GM19240 (cell line): ENCODE measurements around the gene CDC73.
"Not testable (repeated sequence)": the region's sequence is repeated elsewhere in the genome, so short reads cannot be mapped to it uniquely, and the experiment has no call there.

Experiments used
- DNase-seq: peaks from one replicate; pipeline ENCODE4 v3.0.0; 2011; ENCODE audit warnings: low spot score; ENCODE audit not compliant: insufficient read length

Gene CDC73

GRCh38 chr1:193113992-193114332, 7.9 kb upstream of the CDC73 start:
- no peak for DNase-seq

GRCh38 chr1:193114485-193115095, 7.2 kb upstream of the CDC73 start:
- DNase-seq: no peak

- no peak for DNase-seq
Measured at GRCh38 chr1:193115629-193116227, 6.1 kb upstream of the CDC73 start.

DNA sequence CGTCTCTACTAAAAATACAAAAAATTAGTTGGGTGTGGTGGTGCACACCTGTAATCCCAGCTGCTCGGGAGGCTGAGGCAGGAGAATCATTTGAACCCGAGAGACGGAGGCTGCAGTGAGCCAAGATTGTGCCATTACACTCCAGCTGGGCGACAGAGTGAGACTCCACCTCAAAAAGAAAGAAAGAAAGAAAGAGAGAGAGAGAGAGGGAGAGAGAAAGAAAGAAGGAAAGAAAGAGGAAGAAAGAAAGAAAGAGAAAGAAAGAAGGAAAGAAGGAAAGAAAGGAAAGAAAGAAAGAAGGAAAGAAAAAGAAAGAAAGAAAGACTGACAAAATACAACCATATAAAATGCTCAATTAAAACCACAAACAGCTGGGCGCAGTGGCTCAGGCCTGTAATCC, 4.7 kb upstream of the CDC73 start:
- not testable (repeated sequence) for DNase-seq

- DNase-seq: no peak
Measured at GRCh38 chr1:193118194-193118593, 3.6 kb upstream of the CDC73 start.

GRCh38 chr1:193118803-193119730, 2.8 kb upstream of the CDC73 start:
- DNase-seq: no peak

- DNase-seq: no peak
Measured at GRCh38 chr1:193120604-193121166, 1.1 kb upstream of the CDC73 start.

DNA sequence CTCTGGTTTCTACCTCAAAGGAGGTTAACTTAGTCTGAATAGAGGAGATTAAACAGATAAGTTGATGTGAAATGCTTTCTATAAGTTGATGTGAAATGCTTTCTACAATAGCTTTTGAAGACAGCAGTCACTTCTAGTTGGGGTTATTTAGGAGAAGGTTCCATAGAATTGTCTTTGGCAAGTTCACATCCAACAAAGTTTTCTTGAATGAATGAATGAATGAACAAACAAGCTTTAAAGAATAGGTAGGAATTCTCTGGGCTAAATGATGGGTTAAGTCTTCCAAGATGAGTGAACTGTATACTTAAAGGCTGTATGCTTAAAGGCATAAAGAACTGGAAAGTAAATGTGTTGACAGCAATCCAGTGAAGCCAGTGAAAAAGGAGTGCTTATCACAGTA, 1.9 kb downstream of the CDC73 start:
- DNase-seq: no peak

- DNase-seq: no peak
Measured at GRCh38 chr1:193125369-193125768, 3.5 kb downstream of the CDC73 start.

DNA sequence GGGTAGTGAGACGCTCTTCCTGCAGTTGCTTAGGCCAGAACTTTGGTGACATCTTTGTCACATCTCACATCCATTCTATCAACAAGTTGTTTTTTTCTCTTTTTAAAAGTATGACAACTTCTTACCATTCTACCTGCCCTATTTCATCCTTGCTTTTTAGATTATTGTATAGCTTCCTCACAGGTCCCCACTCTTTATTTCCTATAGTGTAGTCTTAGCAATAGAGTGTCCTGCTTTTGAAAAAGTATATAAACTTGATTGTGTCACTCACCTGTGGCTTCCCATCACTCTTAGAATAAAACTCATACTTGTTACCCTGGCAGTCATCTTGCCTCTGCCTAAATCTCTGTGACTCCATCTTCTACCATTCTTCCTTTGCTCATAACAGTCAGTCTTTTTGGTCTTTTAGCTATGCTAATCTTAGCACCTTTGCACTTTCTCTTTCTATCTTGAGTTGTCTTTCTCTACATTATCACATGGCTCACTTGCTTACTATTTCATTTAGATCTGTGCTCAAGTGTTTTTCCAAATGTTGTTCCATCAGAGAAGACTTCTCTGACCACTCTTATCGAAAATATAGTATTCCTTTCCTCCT, 9.5 kb downstream of the CDC73 start:
- no peak for DNase-seq

DNA sequence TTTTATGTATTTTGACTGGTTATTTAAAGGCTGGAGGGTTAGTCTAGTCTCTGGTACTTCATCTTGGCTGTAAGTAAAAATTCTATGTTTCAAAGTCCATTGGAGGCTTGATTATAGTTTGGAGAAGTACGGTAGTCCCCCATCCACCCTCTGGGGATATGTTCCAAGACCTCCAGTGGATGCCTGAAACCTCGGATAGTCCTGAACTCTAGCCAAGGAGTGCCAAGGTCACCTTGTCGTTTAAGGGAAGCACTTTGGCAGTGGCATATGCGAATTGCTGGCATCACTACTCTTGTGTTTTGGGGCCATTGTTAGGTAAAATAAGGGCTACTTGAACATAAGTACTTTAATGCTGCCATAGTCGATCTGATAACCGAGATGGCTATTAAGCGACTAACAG, 18.4 kb downstream of the CDC73 start:
- DNase-seq: no peak

DNA sequence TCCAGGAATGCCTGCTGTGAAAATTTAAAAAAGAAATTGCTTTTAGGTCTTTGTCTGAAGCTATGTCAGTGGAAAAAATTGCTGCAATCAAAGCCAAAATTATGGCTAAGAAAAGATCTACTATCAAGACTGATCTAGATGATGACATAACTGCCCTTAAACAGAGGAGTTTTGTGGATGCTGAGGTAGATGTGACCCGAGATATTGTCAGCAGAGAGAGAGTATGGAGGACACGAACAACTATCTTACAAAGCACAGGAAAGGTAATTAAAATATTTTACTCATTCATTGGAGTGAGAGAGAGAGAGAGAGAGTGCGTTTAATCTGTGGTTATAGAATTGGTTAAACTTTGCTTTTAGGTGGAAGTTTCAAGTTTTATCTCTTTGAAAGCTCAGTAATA, 20.0 kb downstream of the CDC73 start:
- DNase-seq: no peak

DNA sequence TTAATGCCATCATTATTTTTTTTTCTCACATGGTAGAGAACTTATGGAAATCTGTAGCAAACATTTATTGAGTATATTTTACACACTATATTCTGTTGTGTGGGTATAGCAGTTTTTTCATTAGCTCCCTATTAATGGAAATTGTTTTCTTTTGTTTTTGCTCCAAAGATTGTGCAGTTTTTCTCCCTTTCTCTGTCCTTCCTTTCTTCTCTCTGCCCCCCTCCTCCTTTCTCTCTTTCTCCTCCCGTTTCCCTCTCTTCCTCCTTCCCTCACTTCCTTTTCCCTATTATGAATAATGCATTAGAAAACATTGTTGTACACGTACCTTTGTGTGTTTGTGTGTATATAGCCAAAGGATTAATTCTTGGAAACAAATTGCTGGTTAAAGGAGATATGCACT, 20.6 kb downstream of the CDC73 start:
- DNase-seq: no peak

DNA sequence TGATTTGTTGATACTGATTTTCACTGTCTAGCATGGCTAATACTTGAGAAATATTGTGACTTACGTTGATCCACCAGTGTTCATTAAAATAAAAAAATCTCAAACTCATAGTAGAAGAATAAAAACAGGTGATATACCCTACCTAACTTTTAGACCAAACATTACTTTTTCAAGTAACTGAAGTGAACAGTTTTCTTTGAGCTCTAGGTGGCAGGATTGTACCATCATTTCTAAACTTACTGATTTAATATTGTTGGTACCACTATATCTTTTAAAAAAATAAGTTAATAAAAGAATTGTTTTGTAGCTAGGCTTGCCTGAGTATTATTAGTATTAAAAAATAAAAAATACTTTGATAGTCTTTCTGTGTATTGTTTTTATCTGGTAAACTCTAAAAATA, 21.5 kb downstream of the CDC73 start:
- no peak for DNase-seq

DNA sequence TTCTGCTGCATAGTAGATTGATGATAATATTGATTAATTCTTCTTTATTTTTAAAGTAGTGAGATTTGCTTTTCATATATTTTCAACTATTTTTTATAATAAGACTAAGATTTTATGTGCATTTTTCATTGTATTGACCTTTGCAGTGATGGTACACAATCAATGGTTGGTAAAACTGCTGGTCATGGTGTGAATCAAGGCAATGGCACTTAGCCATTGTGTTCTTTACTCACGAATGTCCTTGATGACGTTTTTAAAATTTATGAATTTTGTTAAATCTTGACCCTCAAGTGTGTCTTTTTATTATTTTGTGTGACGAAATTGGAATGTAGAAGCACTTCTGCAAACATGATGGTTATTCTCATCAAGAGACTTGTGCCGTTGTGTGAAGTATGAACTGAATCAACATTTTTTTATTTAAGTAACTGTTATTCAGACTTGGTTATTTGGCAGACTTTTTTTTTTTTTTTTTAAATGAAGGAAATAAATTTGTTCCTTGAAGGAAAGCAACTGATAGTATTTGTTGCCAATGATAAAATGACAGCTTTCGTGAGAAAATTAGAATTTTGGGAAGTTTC, 22.6 kb downstream of the CDC73 start:
- no peak for DNase-seq

GRCh38 chr1:193144999-193145398, 23.2 kb downstream of the CDC73 start:
- no peak for DNase-seq

GRCh38 chr1:193156117-193156821, 34.4 kb downstream of the CDC73 start:
- no peak for DNase-seq

DNA sequence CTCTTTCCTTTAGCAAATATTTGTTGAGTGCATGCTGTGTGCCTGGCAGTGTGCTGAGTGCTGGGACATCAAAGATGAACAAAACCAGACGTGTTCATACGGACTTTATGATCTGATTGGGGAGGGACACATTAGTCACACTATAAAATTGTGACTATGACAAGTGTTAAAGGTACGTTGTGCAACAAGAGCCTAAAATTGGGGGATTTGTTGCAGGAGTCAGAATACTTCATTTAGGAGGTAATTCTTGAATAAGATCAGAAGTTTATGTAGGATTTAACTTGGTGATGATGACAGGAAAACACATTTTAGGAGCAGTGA, 35.0 kb downstream of the CDC73 start:
- no peak for DNase-seq

- no peak for DNase-seq
Measured at GRCh38 chr1:193157360-193157759, 35.5 kb downstream of the CDC73 start.

DNA sequence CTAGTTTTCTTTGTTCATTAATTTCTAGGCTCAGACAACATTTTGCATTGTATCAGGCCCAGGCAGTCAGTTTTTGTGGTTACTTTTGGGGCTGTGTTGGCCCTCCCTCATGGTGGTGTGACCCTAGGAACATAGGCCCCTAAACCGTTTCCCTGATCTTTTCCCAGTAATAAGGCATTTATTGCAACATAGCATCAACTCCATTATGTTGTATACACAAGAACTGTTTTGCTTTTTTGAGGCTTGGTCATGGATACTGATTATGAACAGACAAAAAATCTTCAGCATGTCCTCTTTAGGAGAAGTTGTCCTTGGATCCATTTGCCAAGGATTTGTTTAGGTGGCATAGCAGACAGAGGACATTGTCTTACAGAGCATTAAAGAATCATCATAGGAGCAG, 54.3 kb downstream of the CDC73 start:
- DNase-seq: no peak

- DNase-seq: no peak
Measured at GRCh38 chr1:193176788-193177187, 55.0 kb downstream of the CDC73 start.
